ENCODE results near the gene RAI14. TPM values are rescaled to one million over a fixed set of nuclear protein-coding genes. Genes with fewer than 3 reads are reported as not detected.

Gene RAI14
- total and polyA plus RNA-seq, 2 donors from 2014 or later, result 13.2 to 60.3 TPM

DNA sequence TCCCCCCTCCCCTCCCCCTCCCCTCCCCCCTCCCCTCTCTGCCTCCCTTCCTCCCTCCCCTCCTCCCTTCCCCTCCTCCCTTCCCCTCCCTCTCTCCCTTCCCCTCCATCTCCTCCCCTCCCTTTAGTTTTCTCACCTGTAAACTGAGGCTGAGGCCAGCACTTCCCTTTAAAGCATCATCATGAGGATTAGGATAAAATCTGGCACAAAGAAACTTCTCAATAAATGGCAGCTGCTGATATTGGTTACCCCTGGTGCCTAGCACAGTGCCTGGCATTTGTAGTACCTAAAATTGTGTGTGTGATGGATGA is 41.9 kb downstream of the RAI14 start:
- H3K4me1 ChIP-seq (ENCODE audit: control insufficient read depth in 2 of 3, insufficient read depth in 2 of 3, low read depth in 1 of 3, low read length in 3 of 3), result peaks cover 0 to 22% (median 9%) of the 10 kb centered on the region in 3 donors
- FAIRE-seq, result no peak
- TF ChIP-seq, protein P1, sequence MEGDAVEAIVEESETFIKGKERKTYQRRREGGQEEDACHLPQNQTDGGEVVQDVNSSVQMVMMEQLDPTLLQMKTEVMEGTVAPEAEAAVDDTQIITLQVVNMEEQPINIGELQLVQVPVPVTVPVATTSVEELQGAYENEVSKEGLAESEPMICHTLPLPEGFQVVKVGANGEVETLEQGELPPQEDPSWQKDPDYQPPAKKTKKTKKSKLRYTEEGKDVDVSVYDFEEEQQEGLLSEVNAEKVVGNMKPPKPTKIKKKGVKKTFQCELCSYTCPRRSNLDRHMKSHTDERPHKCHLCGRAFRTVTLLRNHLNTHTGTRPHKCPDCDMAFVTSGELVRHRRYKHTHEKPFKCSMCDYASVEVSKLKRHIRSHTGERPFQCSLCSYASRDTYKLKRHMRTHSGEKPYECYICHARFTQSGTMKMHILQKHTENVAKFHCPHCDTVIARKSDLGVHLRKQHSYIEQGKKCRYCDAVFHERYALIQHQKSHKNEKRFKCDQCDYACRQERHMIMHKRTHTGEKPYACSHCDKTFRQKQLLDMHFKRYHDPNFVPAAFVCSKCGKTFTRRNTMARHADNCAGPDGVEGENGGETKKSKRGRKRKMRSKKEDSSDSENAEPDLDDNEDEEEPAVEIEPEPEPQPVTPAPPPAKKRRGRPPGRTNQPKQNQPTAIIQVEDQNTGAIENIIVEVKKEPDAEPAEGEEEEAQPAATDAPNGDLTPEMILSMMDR (IDR thresholded peaks at IDR 0.05; ENCODE audit: borderline replicate concordance, extremely low read depth, insufficient read depth), result no peak
- no peak overlapping the region for H3K27ac ChIP-seq (ENCODE audit: low read depth in 2 of 2, low read length in 2 of 2)
- no peaks in the 10 kb centered on the region for H3K27me3 ChIP-seq (ENCODE audit: control insufficient read depth, insufficient read depth, low read length)
- no peak overlapping the region for H3K4me3 ChIP-seq (ENCODE audit: low read length in 3 of 3)
- no peak overlapping the region for H3K9ac ChIP-seq (ENCODE audit: low read length in 3 of 3)
- no peak for DNase-seq
- H3K9me3 ChIP-seq (ENCODE audit: control insufficient read depth in 2 of 3, insufficient read depth in 1 of 3, low read length in 3 of 3), result no peaks in the 10 kb centered on the region
- no peaks in the 10 kb centered on the region for H3K36me3 ChIP-seq (ENCODE audit: control insufficient read depth in 2 of 3, insufficient read depth in 3 of 3, low read length in 3 of 3)
- intact Hi-C loops (cut with DNase I), result no loop called here

DNA sequence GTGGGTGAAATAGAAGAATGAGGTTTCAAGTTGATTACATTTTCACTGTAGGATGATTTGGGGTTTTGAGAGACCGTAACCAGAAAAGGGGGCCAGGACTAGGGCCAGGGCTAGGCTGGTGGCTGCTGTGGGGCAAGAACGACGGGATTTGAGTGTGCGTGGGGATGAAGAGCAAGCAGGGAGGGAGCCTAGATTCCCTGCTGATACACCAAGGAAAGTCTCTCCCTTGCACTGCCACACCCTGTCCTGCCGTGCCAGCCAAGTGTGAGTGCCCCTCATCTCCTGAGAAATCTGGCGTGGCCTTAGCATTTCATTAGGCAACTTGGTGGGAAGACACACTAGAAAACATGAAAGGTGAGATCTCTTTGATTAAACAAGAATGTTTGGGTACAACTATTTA is 42.6 kb downstream of the RAI14 start:
- Histone ChIP-seq H3K36me3 (ENCODE audit: control insufficient read depth in 2 of 3, insufficient read depth in 3 of 3, low read length in 3 of 3) (no peaks in the 10 kb centered on the region), H3K9ac (ENCODE audit: low read length in 3 of 3) (no peak overlapping the region), H3K4me1 (ENCODE audit: control insufficient read depth in 2 of 3, insufficient read depth in 2 of 3, low read depth in 1 of 3, low read length in 3 of 3) (peaks cover 0 to 20% (median 9%) of the 10 kb centered on the region in 3 donors), H3K27ac (ENCODE audit: low read depth in 2 of 2, low read length in 2 of 2) (no peak overlapping the region), H3K4me3 (ENCODE audit: low read length in 3 of 3) (no peak overlapping the region), H3K27me3 (ENCODE audit: control insufficient read depth, insufficient read depth, low read length) (no peaks in the 10 kb centered on the region), H3K9me3 (ENCODE audit: control insufficient read depth in 2 of 3, insufficient read depth in 1 of 3, low read length in 3 of 3) (no peaks in the 10 kb centered on the region)
- intact Hi-C loops (cut with DNase I), result no loop called here
- FAIRE-seq (no peak), DNase-seq (no peak)
- TF ChIP-seq, protein P1 (IDR thresholded peaks at IDR 0.05; ENCODE audit: borderline replicate concordance, extremely low read depth, insufficient read depth), result no peak

DNA sequence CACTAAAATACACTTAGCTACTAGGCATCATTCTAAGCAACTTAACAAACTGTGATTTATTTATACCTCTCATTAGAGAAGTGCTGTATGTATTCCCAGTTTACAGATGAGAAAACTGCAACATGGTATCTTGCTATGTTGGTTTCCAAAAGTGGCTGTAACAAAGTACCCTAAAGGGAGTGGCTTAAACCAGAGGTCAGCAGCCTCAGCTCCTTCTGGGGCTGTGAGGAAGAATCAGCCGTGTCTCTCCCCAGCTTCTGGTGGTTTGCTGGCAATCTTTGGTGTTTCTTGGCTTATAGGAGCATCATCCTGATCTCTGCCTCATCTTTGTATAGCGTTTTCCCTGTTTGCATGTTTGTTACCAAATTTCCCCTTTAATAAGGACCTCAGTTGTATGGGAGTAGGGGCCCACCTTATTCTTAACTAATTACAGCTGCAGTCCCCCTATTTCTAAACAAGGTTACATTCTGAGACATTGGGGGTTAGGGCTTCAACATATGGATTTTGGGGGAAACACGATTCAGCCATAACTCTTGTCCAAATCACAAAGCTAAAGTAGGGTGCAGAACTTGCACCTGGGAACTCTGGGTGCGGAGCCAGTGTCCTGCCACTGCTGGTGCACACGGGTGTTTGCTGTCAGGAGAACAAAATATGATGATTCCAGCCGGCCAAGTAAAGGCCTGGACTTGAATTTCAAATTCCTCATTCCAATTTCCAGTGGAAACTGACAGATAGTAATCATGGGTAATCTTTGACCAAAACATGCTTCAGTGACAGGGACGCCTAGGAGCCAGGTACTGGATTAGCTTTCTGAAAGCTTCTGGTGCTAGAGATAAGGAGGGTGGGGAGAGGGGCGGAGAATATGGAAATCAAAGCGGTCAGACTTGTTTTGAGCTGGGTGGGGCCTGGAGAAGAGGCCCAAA is 43.3 kb downstream of the RAI14 start:
- FAIRE-seq, result no peak
- H3K36me3 ChIP-seq (ENCODE audit: control insufficient read depth in 2 of 3, insufficient read depth in 3 of 3, low read length in 3 of 3), result no peaks in the 10 kb centered on the region
- no peak overlapping the region for H3K9ac ChIP-seq (ENCODE audit: low read length in 3 of 3)
- no peaks in the 10 kb centered on the region for H3K27me3 ChIP-seq (ENCODE audit: control insufficient read depth, insufficient read depth, low read length)
- H3K9me3 ChIP-seq (ENCODE audit: control insufficient read depth in 2 of 3, insufficient read depth in 1 of 3, low read length in 3 of 3), result no peaks in the 10 kb centered on the region
- H3K27ac ChIP-seq (ENCODE audit: low read depth in 2 of 2, low read length in 2 of 2), result peak overlapping the region in 1 of 2 donors; percentile 24
- TF ChIP-seq, protein P1 (IDR thresholded peaks at IDR 0.05; ENCODE audit: borderline replicate concordance, extremely low read depth, insufficient read depth), result no peak
- H3K4me3 ChIP-seq (ENCODE audit: low read length in 3 of 3), result no peak overlapping the region
- peaks cover 0 to 15% (median 9%) of the 10 kb centered on the region in 3 donors for H3K4me1 ChIP-seq (ENCODE audit: control insufficient read depth in 2 of 3, insufficient read depth in 2 of 3, low read depth in 1 of 3, low read length in 3 of 3)
- intact Hi-C loops (cut with DNase I), result no loop called here
- no peak for DNase-seq

All from kidney (tissue), 14 donors.